ENCODE measurements around the gene WDR37. TPM values are rescaled to one million over a fixed set of nuclear protein-coding genes. Genes with fewer than 3 reads are reported as not detected.

The WDR37 gene
- polyA plus RNA-seq, 1 donor (not counting 4 experiments of a cell fraction or from before 2014, with no cell fraction given): 16.0 TPM

- TF ChIP-seq CTCF (optimal IDR thresholded peaks at IDR 0.05 in 1 of 3, IDR thresholded peaks at IDR 0.05 in 1 of 3, conservative IDR thresholded peaks at IDR 0.05 in 1 of 3; ENCODE audit: extremely low read depth in 1 of 3, insufficient read depth in 2 of 3, low read length in 3 of 3): no peak
- TF ChIP-seq EZH2 (IDR thresholded peaks at IDR 0.05; ENCODE audit: low read length): no peak
- no peak overlapping the region for H3K4me2 ChIP-seq (ENCODE audit: control insufficient read depth, extremely low read depth, insufficient read depth, low read depth, low read length)
- H3K4me3 ChIP-seq (ENCODE audit: control insufficient read depth in 2 of 3, extremely low read depth in 1 of 3, insufficient read depth in 2 of 3, low read depth in 1 of 3, low read length in 3 of 3): no peak overlapping the region
- H3K27me3 ChIP-seq (ENCODE audit: control insufficient read depth, extremely low read depth, insufficient read depth, low read length): no peaks in the 10 kb centered on the region
- H3K9me1 ChIP-seq (ENCODE audit: control insufficient read depth, extremely low read depth, insufficient read depth, low read length): no peaks in the 10 kb centered on the region
- H3K27ac ChIP-seq (ENCODE audit: control insufficient read depth, insufficient read depth, low read length): no peak overlapping the region
- DNase-seq (ENCODE audit: low read depth, low spot score): no peak
- H3K36me3 ChIP-seq (ENCODE audit: control insufficient read depth in 2 of 2, extremely low read depth in 1 of 2, insufficient read depth in 2 of 2, low read length in 2 of 2): peaks cover 43 to 45% of the 10 kb centered on the region in 2 experiments
- H4K20me1 ChIP-seq (ENCODE audit: control insufficient read depth, extremely low read depth, insufficient read depth, low read length): no peaks in the 10 kb centered on the region
- peaks cover 14% of the 10 kb centered on the region for H3K79me2 ChIP-seq (ENCODE audit: control insufficient read depth, insufficient read depth, low read length)
- H3K9me3 ChIP-seq (ENCODE audit: control insufficient read depth, low read depth, low read length): no peaks in the 10 kb centered on the region
- dilution Hi-C loops (cut with MboI; ENCODE audit: extremely low pct_ligation_motif_present, low sequenced_read_pairs): no loop called here
- no peaks in the 10 kb centered on the region for H3K4me1 ChIP-seq (ENCODE audit: control insufficient read depth, extremely low read depth, insufficient read depth, low read length)
- no peak overlapping the region for H2AFZ ChIP-seq (ENCODE audit: control insufficient read depth, low read length)
- no peak for FAIRE-seq
- H3K9ac ChIP-seq (ENCODE audit: control insufficient read depth, extremely low read depth, insufficient read depth, low read length): no peak overlapping the region
Observed at GRCh38 chr10:1126461-1126860, 70.3 kb downstream of the WDR37 start.

GRCh38 chr10:1127629-1128028 is 71.4 kb downstream of the WDR37 start:
- H3K27ac ChIP-seq (ENCODE audit: control insufficient read depth, insufficient read depth, low read length): no peak overlapping the region
- H3K9me1 ChIP-seq (ENCODE audit: control insufficient read depth, extremely low read depth, insufficient read depth, low read length): no peaks in the 10 kb centered on the region
- H3K79me2 ChIP-seq (ENCODE audit: control insufficient read depth, insufficient read depth, low read length): peaks cover 6% of the 10 kb centered on the region
- no peaks in the 10 kb centered on the region for H3K4me1 ChIP-seq (ENCODE audit: control insufficient read depth, extremely low read depth, insufficient read depth, low read length)
- FAIRE-seq (no peak), DNase-seq (ENCODE audit: low read depth, low spot score) (no peak)
- dilution Hi-C loops (cut with MboI; ENCODE audit: extremely low pct_ligation_motif_present, low sequenced_read_pairs): no loop called here
- H3K36me3 ChIP-seq (ENCODE audit: control insufficient read depth in 2 of 2, extremely low read depth in 1 of 2, insufficient read depth in 2 of 2, low read length in 2 of 2): peaks cover 38 to 40% of the 10 kb centered on the region in 2 experiments
- no peaks in the 10 kb centered on the region for H3K27me3 ChIP-seq (ENCODE audit: control insufficient read depth, extremely low read depth, insufficient read depth, low read length)
- TF ChIP-seq EZH2 (IDR thresholded peaks at IDR 0.05; ENCODE audit: low read length): no peak
- no peak overlapping the region for H3K4me3 ChIP-seq (ENCODE audit: control insufficient read depth in 2 of 3, extremely low read depth in 1 of 3, insufficient read depth in 2 of 3, low read depth in 1 of 3, low read length in 3 of 3)
- no peak overlapping the region for H2AFZ ChIP-seq (ENCODE audit: control insufficient read depth, low read length)
- H3K9ac ChIP-seq (ENCODE audit: control insufficient read depth, extremely low read depth, insufficient read depth, low read length): no peak overlapping the region
- H4K20me1 ChIP-seq (ENCODE audit: control insufficient read depth, extremely low read depth, insufficient read depth, low read length): no peaks in the 10 kb centered on the region
- H3K4me2 ChIP-seq (ENCODE audit: control insufficient read depth, extremely low read depth, insufficient read depth, low read depth, low read length): no peak overlapping the region
- H3K9me3 ChIP-seq (ENCODE audit: control insufficient read depth, low read depth, low read length): no peaks in the 10 kb centered on the region

- H3K36me3 ChIP-seq (ENCODE audit: control insufficient read depth in 2 of 2, extremely low read depth in 1 of 2, insufficient read depth in 2 of 2, low read length in 2 of 2): peaks cover 38% of the 10 kb centered on the region in 2 experiments
- dilution Hi-C loops (cut with MboI; ENCODE audit: extremely low pct_ligation_motif_present, low sequenced_read_pairs): no loop called here
Observed at GRCh38 chr10:1128115-1128514, 71.9 kb downstream of the WDR37 start.

More at GRCh38 chr10:1128115-1128514, 71.9 kb downstream of the WDR37 start:
- Histone ChIP-seq H3K9me1 (ENCODE audit: control insufficient read depth, extremely low read depth, insufficient read depth, low read length) (no peaks in the 10 kb centered on the region), H2AFZ (ENCODE audit: control insufficient read depth, low read length) (no peak overlapping the region), H3K4me1 (ENCODE audit: control insufficient read depth, extremely low read depth, insufficient read depth, low read length) (no peaks in the 10 kb centered on the region), H3K4me2 (ENCODE audit: control insufficient read depth, extremely low read depth, insufficient read depth, low read depth, low read length) (no peak overlapping the region), H3K4me3 (ENCODE audit: control insufficient read depth in 2 of 3, extremely low read depth in 1 of 3, insufficient read depth in 2 of 3, low read depth in 1 of 3, low read length in 3 of 3) (no peak overlapping the region), H4K20me1 (ENCODE audit: control insufficient read depth, extremely low read depth, insufficient read depth, low read length) (no peaks in the 10 kb centered on the region), H3K79me2 (ENCODE audit: control insufficient read depth, insufficient read depth, low read length) (peaks cover 3% of the 10 kb centered on the region), H3K9me3 (ENCODE audit: control insufficient read depth, low read depth, low read length) (no peaks in the 10 kb centered on the region), H3K27me3 (ENCODE audit: control insufficient read depth, extremely low read depth, insufficient read depth, low read length) (no peaks in the 10 kb centered on the region), H3K27ac (ENCODE audit: control insufficient read depth, insufficient read depth, low read length) (no peak overlapping the region), H3K9ac (ENCODE audit: control insufficient read depth, extremely low read depth, insufficient read depth, low read length) (no peak overlapping the region)
- FAIRE-seq (no peak), DNase-seq (ENCODE audit: low read depth, low spot score) (no peak)
- TF ChIP-seq CTCF (optimal IDR thresholded peaks at IDR 0.05 in 1 of 3, IDR thresholded peaks at IDR 0.05 in 1 of 3, conservative IDR thresholded peaks at IDR 0.05 in 1 of 3; ENCODE audit: extremely low read depth in 1 of 3, insufficient read depth in 2 of 3, low read length in 3 of 3) (no peak), EZH2 (IDR thresholded peaks at IDR 0.05; ENCODE audit: low read length) (no peak)
